Stimulated activated CD4-positive, alpha-beta T cell treated with anti-CD3 and anti-CD28 coated beads, Interleukin-2, amount 100 ng/mL, for 48 hours (primary cell): ENCODE results near the gene LRRC32.

Experiments
- DNase-seq, 2 donors: peaks; one replicate each; pipeline ENCODE4 v3.0.0-alpha.2; 2020

Gene LRRC32

GRCh38 chr11:76662656-76663485 is 7.7 kb downstream of the LRRC32 start:
- no peak for DNase-seq

GRCh38 chr11:76661834-76662434 is 8.6 kb downstream of the LRRC32 start:
- DNase-seq = no peak

GRCh38 chr11:76661306-76661751 is 9.2 kb downstream of the LRRC32 start:
- no peak for DNase-seq

- DNase-seq = no peak
These were observed 9.8 kb downstream of the LRRC32 start for GRCh38 chr11:76660533-76661305.

GRCh38 chr11:76659672-76660532 is 10.6 kb downstream of the LRRC32 start:
- no peak for DNase-seq

- no peak for DNase-seq
These were observed 11.6 kb downstream of the LRRC32 start for GRCh38 chr11:76658651-76659650.

GRCh38 chr11:76658231-76658630 is 12.3 kb downstream of the LRRC32 start:
- DNase-seq = no peak

- no peak for DNase-seq
These were observed 13.1 kb downstream of the LRRC32 start for GRCh38 chr11:76657187-76658170.

GRCh38 chr11:76656571-76657081 is 13.9 kb downstream of the LRRC32 start:
- no peak for DNase-seq

GRCh38 chr11:76656050-76656531 is 14.5 kb downstream of the LRRC32 start:
- DNase-seq = no peak

- DNase-seq = no peak
These were observed 15.0 kb downstream of the LRRC32 start for GRCh38 chr11:76655501-76656049.

- no peak for DNase-seq
These were observed 15.6 kb downstream of the LRRC32 start for GRCh38 chr11:76654980-76655379.

GRCh38 chr11:76654298-76654851 is 16.2 kb downstream of the LRRC32 start:
- no peak for DNase-seq

GRCh38 chr11:76653674-76654284 is 16.8 kb downstream of the LRRC32 start:
- no peak for DNase-seq

- DNase-seq = no peak
These were observed 17.4 kb downstream of the LRRC32 start for GRCh38 chr11:76653012-76653673.

- DNase-seq = no peak
These were observed 20.6 kb downstream of the LRRC32 start for GRCh38 chr11:76649851-76650372.

GRCh38 chr11:76649011-76649410 is 21.5 kb downstream of the LRRC32 start:
- DNase-seq = no peak

GRCh38 chr11:76648061-76648460 is 22.5 kb downstream of the LRRC32 start:
- DNase-seq = no peak
